ENCODE measurements around the gene CLTA. TPM values are rescaled to one million over a fixed set of nuclear protein-coding genes. Genes with fewer than 3 reads are reported as not detected.

The CLTA gene
- total and polyA plus RNA-seq, 10 of the 15 experiments (the other 5 are each of a cell fraction or from before 2014, with no cell fraction given) = 49.0 to 241 (median 168) TPM

DNA sequence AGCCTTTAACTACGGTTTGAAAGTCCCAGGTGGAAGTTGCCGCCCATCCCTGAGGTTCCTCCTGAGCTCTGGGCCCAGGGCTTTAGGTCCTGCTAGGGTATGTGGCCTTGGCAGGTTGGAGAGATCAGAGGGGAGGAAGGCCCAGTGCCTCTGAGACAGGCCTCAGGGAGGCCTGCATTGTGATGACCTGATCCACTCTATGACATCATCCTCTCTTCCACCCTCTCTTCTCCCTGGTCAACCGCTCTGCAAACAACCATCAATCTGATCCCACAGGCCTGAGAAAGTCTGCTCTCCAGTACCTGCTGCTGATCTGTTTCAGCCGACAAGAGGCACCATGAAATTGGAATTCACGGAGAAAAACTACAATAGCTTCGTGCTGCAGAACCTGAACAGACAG is 21.6 kb upstream of the CLTA start, which contains the start of gene CCIN (continued):
- TF ChIP-seq, protein P1, sequence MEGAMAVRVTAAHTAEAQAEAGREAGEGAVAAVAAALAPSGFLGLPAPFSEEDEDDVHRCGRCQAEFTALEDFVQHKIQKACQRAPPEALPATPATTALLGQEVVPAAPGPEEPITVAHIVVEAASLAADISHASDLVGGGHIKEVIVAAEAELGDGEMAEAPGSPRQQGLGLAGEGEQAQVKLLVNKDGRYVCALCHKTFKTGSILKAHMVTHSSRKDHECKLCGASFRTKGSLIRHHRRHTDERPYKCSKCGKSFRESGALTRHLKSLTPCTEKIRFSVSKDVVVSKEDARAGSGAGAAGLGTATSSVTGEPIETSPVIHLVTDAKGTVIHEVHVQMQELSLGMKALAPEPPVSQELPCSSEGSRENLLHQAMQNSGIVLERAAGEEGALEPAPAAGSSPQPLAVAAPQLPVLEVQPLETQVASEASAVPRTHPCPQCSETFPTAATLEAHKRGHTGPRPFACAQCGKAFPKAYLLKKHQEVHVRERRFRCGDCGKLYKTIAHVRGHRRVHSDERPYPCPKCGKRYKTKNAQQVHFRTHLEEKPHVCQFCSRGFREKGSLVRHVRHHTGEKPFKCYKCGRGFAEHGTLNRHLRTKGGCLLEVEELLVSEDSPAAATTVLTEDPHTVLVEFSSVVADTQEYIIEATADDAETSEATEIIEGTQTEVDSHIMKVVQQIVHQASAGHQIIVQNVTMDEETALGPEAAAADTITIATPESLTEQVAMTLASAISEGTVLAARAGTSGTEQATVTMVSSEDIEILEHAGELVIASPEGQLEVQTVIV (IDR thresholded peaks at IDR 0.05; ENCODE audit: borderline replicate concordance, partially characterized antibody) = no peak
- TF ChIP-seq RCOR1 (conservative IDR thresholded peaks at IDR 0.05; ENCODE audit: low read depth, low read length) = no peak
- TF ChIP-seq EED (IDR thresholded peaks at IDR 0.05; ENCODE audit: low read depth) = no peak
- TF ChIP-seq FOS (IDR thresholded peaks at IDR 0.05; ENCODE audit: borderline replicate concordance, extremely low read depth, insufficient read length) = no peak
- no peak for TF ChIP-seq SRF (IDR thresholded peaks at IDR 0.05; ENCODE audit: low read depth in 2 of 2, low read length in 2 of 2)
- TF ChIP-seq YY1 (IDR thresholded peaks at IDR 0.05; ENCODE audit: low read depth, low read length) = no peak
- TF ChIP-seq ASH2L (IDR thresholded peaks at IDR 0.05; ENCODE audit: borderline replicate concordance, low read depth) = no peak
- no peak for TF ChIP-seq BHLHE40 (IDR thresholded peaks at IDR 0.05; ENCODE audit: borderline replicate concordance in 1 of 2, low read depth in 2 of 2, low read length in 1 of 2)
- TF ChIP-seq, protein P2, sequence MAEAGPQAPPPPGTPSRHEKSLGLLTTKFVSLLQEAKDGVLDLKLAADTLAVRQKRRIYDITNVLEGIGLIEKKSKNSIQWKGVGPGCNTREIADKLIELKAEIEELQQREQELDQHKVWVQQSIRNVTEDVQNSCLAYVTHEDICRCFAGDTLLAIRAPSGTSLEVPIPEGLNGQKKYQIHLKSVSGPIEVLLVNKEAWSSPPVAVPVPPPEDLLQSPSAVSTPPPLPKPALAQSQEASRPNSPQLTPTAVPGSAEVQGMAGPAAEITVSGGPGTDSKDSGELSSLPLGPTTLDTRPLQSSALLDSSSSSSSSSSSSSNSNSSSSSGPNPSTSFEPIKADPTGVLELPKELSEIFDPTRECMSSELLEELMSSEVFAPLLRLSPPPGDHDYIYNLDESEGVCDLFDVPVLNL (IDR thresholded peaks at IDR 0.05; ENCODE audit: low read depth, low read length) = no peak
- TF ChIP-seq, protein P3, sequence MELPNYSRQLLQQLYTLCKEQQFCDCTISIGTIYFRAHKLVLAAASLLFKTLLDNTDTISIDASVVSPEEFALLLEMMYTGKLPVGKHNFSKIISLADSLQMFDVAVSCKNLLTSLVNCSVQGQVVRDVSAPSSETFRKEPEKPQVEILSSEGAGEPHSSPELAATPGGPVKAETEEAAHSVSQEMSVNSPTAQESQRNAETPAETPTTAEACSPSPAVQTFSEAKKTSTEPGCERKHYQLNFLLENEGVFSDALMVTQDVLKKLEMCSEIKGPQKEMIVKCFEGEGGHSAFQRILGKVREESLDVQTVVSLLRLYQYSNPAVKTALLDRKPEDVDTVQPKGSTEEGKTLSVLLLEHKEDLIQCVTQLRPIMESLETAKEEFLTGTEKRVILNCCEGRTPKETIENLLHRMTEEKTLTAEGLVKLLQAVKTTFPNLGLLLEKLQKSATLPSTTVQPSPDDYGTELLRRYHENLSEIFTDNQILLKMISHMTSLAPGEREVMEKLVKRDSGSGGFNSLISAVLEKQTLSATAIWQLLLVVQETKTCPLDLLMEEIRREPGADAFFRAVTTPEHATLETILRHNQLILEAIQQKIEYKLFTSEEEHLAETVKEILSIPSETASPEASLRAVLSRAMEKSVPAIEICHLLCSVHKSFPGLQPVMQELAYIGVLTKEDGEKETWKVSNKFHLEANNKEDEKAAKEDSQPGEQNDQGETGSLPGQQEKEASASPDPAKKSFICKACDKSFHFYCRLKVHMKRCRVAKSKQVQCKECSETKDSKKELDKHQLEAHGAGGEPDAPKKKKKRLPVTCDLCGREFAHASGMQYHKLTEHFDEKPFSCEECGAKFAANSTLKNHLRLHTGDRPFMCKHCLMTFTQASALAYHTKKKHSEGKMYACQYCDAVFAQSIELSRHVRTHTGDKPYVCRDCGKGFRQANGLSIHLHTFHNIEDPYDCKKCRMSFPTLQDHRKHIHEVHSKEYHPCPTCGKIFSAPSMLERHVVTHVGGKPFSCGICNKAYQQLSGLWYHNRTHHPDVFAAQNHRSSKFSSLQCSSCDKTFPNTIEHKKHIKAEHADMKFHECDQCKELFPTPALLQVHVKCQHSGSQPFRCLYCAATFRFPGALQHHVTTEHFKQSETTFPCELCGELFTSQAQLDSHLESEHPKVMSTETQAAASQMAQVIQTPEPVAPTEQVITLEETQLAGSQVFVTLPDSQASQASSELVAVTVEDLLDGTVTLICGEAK (IDR thresholded peaks at IDR 0.05; ENCODE audit: borderline replicate concordance) = no peak
